DMS153 (cell line): ENCODE data around the gene CAPG.

Source experiments
- DNase-seq: peaks from one replicate; lab custom pipeline; 2025; lab: John Stamatoyannopoulos, UW

CAPG gene

GRCh38 chr2:85438201-85439024 lies 28.2 kb upstream of the CAPG start:
- no peak for DNase-seq

- DNase-seq = peak; percentile 54
Measured at GRCh38 chr2:85437488-85438200, 27.5 kb upstream of the CAPG start.

GRCh38 chr2:85436836-85437487 lies 26.8 kb upstream of the CAPG start:
- no peak for DNase-seq

GRCh38 chr2:85435981-85436835 lies 26.0 kb upstream of the CAPG start:
- no peak for DNase-seq

GRCh38 chr2:85435220-85435958 lies 25.2 kb upstream of the CAPG start:
- DNase-seq = no peak

GRCh38 chr2:85434696-85435095 lies 24.5 kb upstream of the CAPG start:
- no peak for DNase-seq

- DNase-seq = no peak
Measured at GRCh38 chr2:85433511-85434089, 23.4 kb upstream of the CAPG start.

- DNase-seq = no peak
Measured at GRCh38 chr2:85431570-85432205, 21.5 kb upstream of the CAPG start.

- no peak for DNase-seq
Measured at GRCh38 chr2:85430752-85431569, 20.8 kb upstream of the CAPG start.

GRCh38 chr2:85429924-85430289 lies 19.7 kb upstream of the CAPG start:
- DNase-seq = no peak

- DNase-seq = no peak
Measured at GRCh38 chr2:85429213-85429923, 19.2 kb upstream of the CAPG start.

GRCh38 chr2:85428343-85428881 lies 18.2 kb upstream of the CAPG start:
- no peak for DNase-seq

GRCh38 chr2:85427300-85427835 lies 17.2 kb upstream of the CAPG start:
- no peak for DNase-seq

- no peak for DNase-seq
Measured at GRCh38 chr2:85425588-85425987, 15.4 kb upstream of the CAPG start.

GRCh38 chr2:85423525-85423924 lies 13.4 kb upstream of the CAPG start:
- DNase-seq = no peak

- no peak for DNase-seq
Measured at GRCh38 chr2:85422072-85422457, 11.9 kb upstream of the CAPG start.

GRCh38 chr2:85421260-85422071 lies 11.3 kb upstream of the CAPG start:
- DNase-seq = peak; percentile 66
